Measurements from ENCODE around the gene FAM47C.
"Not testable (repeated sequence)": the region's sequence is repeated elsewhere in the genome, so short reads cannot be mapped to it uniquely, and the experiment has no call there.

GRCh38 chrX:37057572-37057971 is 49.4 kb downstream of the FAM47C start:
- not testable (repeated sequence) for TF ChIP-seq CTCF (conservative IDR thresholded peaks at IDR 0.05; ENCODE audit: low read depth, low read length); EZH2 (IDR thresholded peaks at IDR 0.05; ENCODE audit: borderline replicate concordance, low read depth, low read length, poor library complexity, severe bottlenecking)

All from A673 (cell line).